HG03139 (cell line): ENCODE data around the gene POU2AF2.

Source experiments
- ATAC-seq: cut with Tn5 transposase; IDR thresholded peaks from one replicate; pipeline ENCODE4 v1.9.1; 2021; ENCODE audit not compliant: unreplicated experiment

POU2AF2 gene

GRCh38 chr11:111327908-111328624 is 82.5 kb downstream of the POU2AF2 start:
- ATAC-seq = no peak

GRCh38 chr11:111329306-111330204 is 84.0 kb downstream of the POU2AF2 start:
- ATAC-seq = no peak

- no peak for ATAC-seq
These were observed 84.8 kb downstream of the POU2AF2 start for GRCh38 chr11:111330234-111330893.

GRCh38 chr11:111331711-111332479 is 86.4 kb downstream of the POU2AF2 start:
- ATAC-seq = no peak

GRCh38 chr11:111334532-111335502 is 89.3 kb downstream of the POU2AF2 start:
- ATAC-seq = no peak

- no peak for ATAC-seq
These were observed 90.0 kb downstream of the POU2AF2 start for GRCh38 chr11:111335549-111335948.
